KMS-11 (cell line): ENCODE measurements around the gene MRRF.

Source experiments
- H2AFZ ChIP-seq: fragments of 200-600 bp; sonication (generic); 2 replicates; pipeline ENCODE4 v1.6.1; 2016; ENCODE audit warnings: antibody characterized with exemption, mixed run types, low read depth
- H3K27ac ChIP-seq: fragments of 200-600 bp; sonication (generic); 2 replicates; pipeline ENCODE4 v1.6.1; 2016; ENCODE audit warnings: mild to moderate bottlenecking, mixed run types
- H3K27me3 ChIP-seq: fragments of 200-600 bp; sonication (generic); 2 replicates; pipeline ENCODE4 v1.6.1; 2017; ENCODE audit warnings: mild to moderate bottlenecking, low read depth, mixed run types, moderate library complexity; ENCODE audit not compliant: insufficient read depth
- H3K36me3 ChIP-seq: fragments of 200-600 bp; sonication (generic); 2 replicates; pipeline ENCODE4 v1.6.1; 2017; ENCODE audit warnings: mild to moderate bottlenecking, mixed run types; ENCODE audit not compliant: insufficient read depth
- H3K4me1 ChIP-seq: fragments of 200-600 bp; sonication (generic); 2 replicates; pipeline ENCODE4 v1.6.1; 2016; ENCODE audit warnings: mild to moderate bottlenecking, low read depth, mixed run types; ENCODE audit not compliant: poor library complexity, severe bottlenecking
- H3K4me2 ChIP-seq: fragments of 200-600 bp; sonication (generic); 2 replicates; pipeline ENCODE4 v1.7.0; 2016; ENCODE audit warnings: mild to moderate bottlenecking, mixed run types
- H3K4me3 ChIP-seq: fragments of 200-600 bp; sonication (generic); IDR thresholded peaks from 2 replicates; pipeline ENCODE4 v1.6.1; 2017; ENCODE audit warnings: low read depth, low read length, mixed read lengths; ENCODE audit not compliant: insufficient read depth
- H3K79me2 ChIP-seq: fragments of 200-600 bp; sonication (generic); 2 replicates; pipeline ENCODE4 v1.6.1; 2016; ENCODE audit warnings: low read depth, mixed run types; ENCODE audit not compliant: insufficient read depth
- H3K9ac ChIP-seq: fragments of 200-600 bp; sonication (generic); 2 replicates; pipeline ENCODE4 v1.6.1; 2016; ENCODE audit warnings: mild to moderate bottlenecking, mixed run types
- H4K20me1 ChIP-seq: fragments of 200-600 bp; sonication (generic); 2 replicates; pipeline ENCODE4 v1.6.1; 2016; ENCODE audit warnings: mild to moderate bottlenecking, mixed run types; ENCODE audit not compliant: insufficient read depth
- CTCF ChIP-seq: fragments of 200-600 bp; sonication (generic); conservative IDR thresholded peaks from 2 replicates; pipeline ENCODE4 v1.6.1; 2017; ENCODE audit warnings: low read depth, mild to moderate bottlenecking, antibody characterized with exemption, low read length, moderate library complexity, mixed read lengths

Gene MRRF

GRCh38 chr9:122368642-122369041 is 104.0 kb downstream of the MRRF start:
- Histone ChIP-seq H3K4me1 (no peaks in the 10 kb centered on the region), H2AFZ (no peak overlapping the region)

GRCh38 chr9:122370303-122370702 is 105.6 kb downstream of the MRRF start:
- no peaks in the 10 kb centered on the region for H3K27me3 ChIP-seq
- H3K4me2 ChIP-seq, result 0 out of 2 replicates have a peak overlapping the region, but pooled peaks have one; percentile 45
- TF ChIP-seq CTCF, result no peak
- H3K79me2 ChIP-seq, result no peaks in the 10 kb centered on the region
- H3K4me1 ChIP-seq, result no peaks in the 10 kb centered on the region
- H3K9ac ChIP-seq, result no peak overlapping the region
- no peaks in the 10 kb centered on the region for H4K20me1 ChIP-seq
- H3K27ac ChIP-seq, result no peak overlapping the region
- no peaks in the 10 kb centered on the region for H3K36me3 ChIP-seq
- H2AFZ ChIP-seq, result no peak overlapping the region
- no peak overlapping the region for H3K4me3 ChIP-seq

More at GRCh38 chr9:122368642-122369041, 104.0 kb downstream of the MRRF start:
- Histone ChIP-seq H3K27me3 (no peaks in the 10 kb centered on the region), H3K4me2 (no peak overlapping the region), H3K4me3 (no peak overlapping the region), H3K36me3 (no peaks in the 10 kb centered on the region), H3K9ac (no peak overlapping the region), H4K20me1 (no peaks in the 10 kb centered on the region), H3K79me2 (no peaks in the 10 kb centered on the region), H3K27ac (no peak overlapping the region)
- no peak for TF ChIP-seq CTCF

- Histone ChIP-seq H3K4me2 (peak within 1 kb of the TSS; percentile 48; the same call in 1 of the 2 replicates), H3K4me1 (no peaks in the 10 kb centered on the region), H3K36me3 (no peaks in the 10 kb centered on the region), H3K27ac (no peak within 1 kb of the TSS), H3K4me3 (no peak within 1 kb of the TSS), H3K27me3 (no peaks in the 10 kb centered on the region), H3K79me2 (no peaks in the 10 kb centered on the region), H2AFZ (peak within 1 kb of the TSS; percentile 66), H3K9ac (no peak within 1 kb of the TSS), H4K20me1 (no peaks in the 10 kb centered on the region)
- no peak for TF ChIP-seq CTCF
Measured at GRCh38 chr9:122370869-122371755, 106.4 kb downstream of the MRRF start, which contains the start of gene PTGS1. PTGS1 (plus strand) TSS chr9:122371024; CDS start chr9:122371085, 61 bp downstream.

- Histone ChIP-seq H3K79me2 (no peaks in the 10 kb centered on the region), H3K27ac (no peak overlapping the region), H3K4me2 (no peak overlapping the region), H4K20me1 (no peaks in the 10 kb centered on the region), H3K9ac (no peak overlapping the region), H3K36me3 (no peaks in the 10 kb centered on the region), H3K4me1 (no peaks in the 10 kb centered on the region), H3K27me3 (no peaks in the 10 kb centered on the region), H3K4me3 (no peak overlapping the region), H2AFZ (no peak overlapping the region)
- no peak for TF ChIP-seq CTCF
Measured at GRCh38 chr9:122371846-122372245, 107.2 kb downstream of the MRRF start.
